Activated naive CD8-positive, alpha-beta T cell (primary cell): ENCODE measurements around the gene ARHGAP25.

Experiments used
- H3K27ac Mint-ChIP-seq: one replicate; pipeline ENCODE4 v1.8.0; 2021; ENCODE audit warnings: mixed read lengths
- H3K27me3 Mint-ChIP-seq: one replicate; pipeline ENCODE4 v1.8.0; 2021; ENCODE audit warnings: mixed read lengths
- H3K36me3 Mint-ChIP-seq: one replicate; pipeline ENCODE4 v1.8.0; 2021; ENCODE audit warnings: mixed read lengths
- H3K4me1 Mint-ChIP-seq: one replicate; pipeline ENCODE4 v1.8.0; 2021; ENCODE audit warnings: low read depth, mixed read lengths
- H3K4me3 Mint-ChIP-seq: one replicate; pipeline ENCODE4 v1.8.0; 2021; ENCODE audit warnings: mild to moderate bottlenecking, mixed read lengths
- H3K9me3 Mint-ChIP-seq: one replicate; pipeline ENCODE4 v1.8.0; 2021; ENCODE audit warnings: low read depth, mixed read lengths

ARHGAP25 gene

GRCh38 chr2:68774569-68775271, 40.1 kb downstream of the ARHGAP25 start:
- Mint-ChIP-seq H3K4me1 (peaks cover 90% of the 10 kb centered on the region), H3K9me3 (no peaks in the 10 kb centered on the region), H3K36me3 (peaks cover 24% of the 10 kb centered on the region), H3K27ac (peak overlapping the region; percentile 99), H3K4me3 (peak overlapping the region; percentile 88), H3K27me3 (no peaks in the 10 kb centered on the region)

GRCh38 chr2:68775272-68775842, 40.7 kb downstream of the ARHGAP25 start:
- Mint-ChIP-seq H3K36me3 (peaks cover 27% of the 10 kb centered on the region), H3K9me3 (no peaks in the 10 kb centered on the region), H3K4me1 (peaks cover 88% of the 10 kb centered on the region), H3K27me3 (no peaks in the 10 kb centered on the region), H3K4me3 (peak overlapping the region; percentile 88), H3K27ac (peak overlapping the region; percentile 99)

- peak overlapping the region; percentile 88 for H3K4me3 Mint-ChIP-seq
- no peaks in the 10 kb centered on the region for H3K9me3 Mint-ChIP-seq
- H3K36me3 Mint-ChIP-seq, result peaks cover 27% of the 10 kb centered on the region
- H3K27me3 Mint-ChIP-seq, result no peaks in the 10 kb centered on the region
- peak overlapping the region; percentile 99 for H3K27ac Mint-ChIP-seq
- peaks cover 88% of the 10 kb centered on the region for H3K4me1 Mint-ChIP-seq
Measured at GRCh38 chr2:68776124-68776523, 41.5 kb downstream of the ARHGAP25 start.

GRCh38 chr2:68779595-68779994, 45.0 kb downstream of the ARHGAP25 start:
- H3K9me3 Mint-ChIP-seq, result no peaks in the 10 kb centered on the region
- no peaks in the 10 kb centered on the region for H3K27me3 Mint-ChIP-seq
- H3K4me3 Mint-ChIP-seq, result peak overlapping the region; percentile 60
- peak overlapping the region; percentile 93 for H3K27ac Mint-ChIP-seq
- H3K4me1 Mint-ChIP-seq, result peaks cover 71% of the 10 kb centered on the region
- H3K36me3 Mint-ChIP-seq, result peaks cover 31% of the 10 kb centered on the region

GRCh38 chr2:68784188-68784587, 49.6 kb downstream of the ARHGAP25 start:
- Mint-ChIP-seq H3K9me3 (no peaks in the 10 kb centered on the region), H3K27me3 (no peaks in the 10 kb centered on the region), H3K36me3 (peaks cover 21% of the 10 kb centered on the region), H3K27ac (no peak overlapping the region), H3K4me1 (peaks cover 33% of the 10 kb centered on the region), H3K4me3 (no peak overlapping the region)

- Mint-ChIP-seq H3K4me3 (no peak overlapping the region), H3K27ac (no peak overlapping the region), H3K27me3 (no peaks in the 10 kb centered on the region), H3K9me3 (no peaks in the 10 kb centered on the region), H3K4me1 (peaks cover 33% of the 10 kb centered on the region), H3K36me3 (peaks cover 16% of the 10 kb centered on the region)
Measured at GRCh38 chr2:68784915-68785314, 50.3 kb downstream of the ARHGAP25 start.

GRCh38 chr2:68787356-68787755, 52.7 kb downstream of the ARHGAP25 start:
- Mint-ChIP-seq H3K4me1 (peaks cover 31% of the 10 kb centered on the region), H3K36me3 (peaks cover 17% of the 10 kb centered on the region), H3K27me3 (no peaks in the 10 kb centered on the region), H3K9me3 (no peaks in the 10 kb centered on the region), H3K27ac (no peak overlapping the region), H3K4me3 (no peak overlapping the region)

- Mint-ChIP-seq H3K27me3 (no peaks in the 10 kb centered on the region), H3K4me1 (peaks cover 48% of the 10 kb centered on the region), H3K27ac (peak overlapping the region; percentile 50), H3K36me3 (peaks cover 20% of the 10 kb centered on the region), H3K4me3 (no peak overlapping the region), H3K9me3 (no peaks in the 10 kb centered on the region)
Measured at GRCh38 chr2:68789603-68790002, 55.0 kb downstream of the ARHGAP25 start.

- H3K4me3 Mint-ChIP-seq, result no peak overlapping the region
- H3K4me1 Mint-ChIP-seq, result peaks cover 58% of the 10 kb centered on the region
- H3K27me3 Mint-ChIP-seq, result no peaks in the 10 kb centered on the region
- H3K27ac Mint-ChIP-seq, result peak overlapping the region; percentile 84
- peaks cover 29% of the 10 kb centered on the region for H3K36me3 Mint-ChIP-seq
- H3K9me3 Mint-ChIP-seq, result no peaks in the 10 kb centered on the region
Measured at GRCh38 chr2:68790600-68790999, 56.0 kb downstream of the ARHGAP25 start.

GRCh38 chr2:68791914-68792313, 57.3 kb downstream of the ARHGAP25 start:
- Mint-ChIP-seq H3K4me1 (peaks cover 72% of the 10 kb centered on the region), H3K27ac (peak overlapping the region; percentile 84), H3K27me3 (no peaks in the 10 kb centered on the region), H3K4me3 (no peak overlapping the region), H3K9me3 (no peaks in the 10 kb centered on the region), H3K36me3 (peaks cover 35% of the 10 kb centered on the region)

GRCh38 chr2:68792751-68793150, 58.1 kb downstream of the ARHGAP25 start:
- Mint-ChIP-seq H3K27me3 (no peaks in the 10 kb centered on the region), H3K4me3 (no peak overlapping the region)

GRCh38 chr2:68796295-68796905, 61.8 kb downstream of the ARHGAP25 start:
- Mint-ChIP-seq H3K36me3 (peaks cover 42% of the 10 kb centered on the region), H3K4me3 (peak overlapping the region; percentile 59), H3K27me3 (no peaks in the 10 kb centered on the region), H3K9me3 (no peaks in the 10 kb centered on the region), H3K27ac (peak overlapping the region; percentile 83), H3K4me1 (peaks cover 81% of the 10 kb centered on the region)

More at GRCh38 chr2:68792751-68793150, 58.1 kb downstream of the ARHGAP25 start:
- H3K27ac Mint-ChIP-seq, result peak overlapping the region; percentile 83
- H3K9me3 Mint-ChIP-seq, result no peaks in the 10 kb centered on the region
- peaks cover 33% of the 10 kb centered on the region for H3K36me3 Mint-ChIP-seq
- H3K4me1 Mint-ChIP-seq, result peaks cover 77% of the 10 kb centered on the region

- Mint-ChIP-seq H3K36me3 (peaks cover 33% of the 10 kb centered on the region), H3K9me3 (no peaks in the 10 kb centered on the region), H3K27me3 (no peaks in the 10 kb centered on the region), H3K4me1 (peaks cover 62% of the 10 kb centered on the region), H3K4me3 (no peak overlapping the region), H3K27ac (peak overlapping the region; percentile 46)
Measured at GRCh38 chr2:68798569-68798968, 64.0 kb downstream of the ARHGAP25 start.

GRCh38 chr2:68799140-68800026, 64.8 kb downstream of the ARHGAP25 start:
- Mint-ChIP-seq H3K27me3 (no peaks in the 10 kb centered on the region), H3K4me3 (no peak overlapping the region)

GRCh38 chr2:68800027-68800401, 65.4 kb downstream of the ARHGAP25 start:
- H3K27ac Mint-ChIP-seq, result peak overlapping the region; percentile 75
- H3K4me1 Mint-ChIP-seq, result peaks cover 48% of the 10 kb centered on the region
- no peak overlapping the region for H3K4me3 Mint-ChIP-seq
- H3K27me3 Mint-ChIP-seq, result no peaks in the 10 kb centered on the region
- no peaks in the 10 kb centered on the region for H3K9me3 Mint-ChIP-seq
- peaks cover 27% of the 10 kb centered on the region for H3K36me3 Mint-ChIP-seq

More at GRCh38 chr2:68799140-68800026, 64.8 kb downstream of the ARHGAP25 start:
- Mint-ChIP-seq H3K4me1 (peaks cover 54% of the 10 kb centered on the region), H3K9me3 (no peaks in the 10 kb centered on the region), H3K36me3 (peaks cover 33% of the 10 kb centered on the region), H3K27ac (peak overlapping the region; percentile 46)
